ENCODE results near the gene CEP63. TPM values are rescaled to one million over a fixed set of nuclear protein-coding genes. Genes with fewer than 3 reads are reported as not detected.

CEP63 gene
- total RNA-seq, 1 experiment from 2014 or later: 19.1 TPM

- H3K9ac ChIP-seq (ENCODE audit: low read length): no peak overlapping the region
- H3K36me3 ChIP-seq (ENCODE audit: control insufficient read depth in 1 of 2, insufficient read depth in 2 of 2, low read length in 2 of 2): no peaks in the 10 kb centered on the region
- H3K4me1 ChIP-seq (ENCODE audit: control insufficient read depth in 1 of 2, insufficient read depth in 2 of 2, low read length in 2 of 2): peaks cover 0 to 5% of the 10 kb centered on the region in 2 experiments; a peak in 1 of 4 replicates
- no TSS peak for BruUV-seq (replicated peaks)
- H3K9me2 ChIP-seq (ENCODE audit: insufficient read depth): no peaks in the 10 kb centered on the region
- no peak overlapping the region for H3K4me2 ChIP-seq (ENCODE audit: low read length)
- no peaks in the 10 kb centered on the region for H4K20me1 ChIP-seq (ENCODE audit: insufficient read depth)
- intact Hi-C loops (cut with micrococcal nuclease): loop anchor here (5.0 kb wide), 3 partner anchors 898 to 1438 kb away; no protein-coding TSS in a partner anchor
- peaks cover 20% of the 10 kb centered on the region; the same call in 1 of the 2 replicates for H3K27me3 ChIP-seq (ENCODE audit: insufficient read depth, low read length)
- no peaks in the 10 kb centered on the region for H3K79me2 ChIP-seq (ENCODE audit: insufficient read depth, low read length)
- no peak overlapping the region for H3K27ac ChIP-seq (ENCODE audit: low read depth, low read length)
- ChIA-PET CTCF (interaction anchor here (4.2 kb wide), 1 partner anchor 151 kb away, joined by 29 read pairs; no protein-coding TSS in a partner anchor), RAD21 (ENCODE audit: low non-redundant PET in 1 of 2, low total read pairs in 2 of 2, uncharacterized antibody in 2 of 2, unreplicated experiment in 2 of 2) (no interaction called here), POLR2A (no interaction called here)
- H3K9me3 ChIP-seq (ENCODE audit: control insufficient read depth in 1 of 2, insufficient read depth in 1 of 2, low read depth in 1 of 2, low read length in 2 of 2): no peaks in the 10 kb centered on the region
- no peak overlapping the region for H2AFZ ChIP-seq (ENCODE audit: low read depth, low read length, poor library complexity, severe bottlenecking)
- no peak for DNase-seq (ENCODE audit: low read depth, low spot score)
- ATAC-seq: no peak
- TF ChIP-seq, protein P1, sequence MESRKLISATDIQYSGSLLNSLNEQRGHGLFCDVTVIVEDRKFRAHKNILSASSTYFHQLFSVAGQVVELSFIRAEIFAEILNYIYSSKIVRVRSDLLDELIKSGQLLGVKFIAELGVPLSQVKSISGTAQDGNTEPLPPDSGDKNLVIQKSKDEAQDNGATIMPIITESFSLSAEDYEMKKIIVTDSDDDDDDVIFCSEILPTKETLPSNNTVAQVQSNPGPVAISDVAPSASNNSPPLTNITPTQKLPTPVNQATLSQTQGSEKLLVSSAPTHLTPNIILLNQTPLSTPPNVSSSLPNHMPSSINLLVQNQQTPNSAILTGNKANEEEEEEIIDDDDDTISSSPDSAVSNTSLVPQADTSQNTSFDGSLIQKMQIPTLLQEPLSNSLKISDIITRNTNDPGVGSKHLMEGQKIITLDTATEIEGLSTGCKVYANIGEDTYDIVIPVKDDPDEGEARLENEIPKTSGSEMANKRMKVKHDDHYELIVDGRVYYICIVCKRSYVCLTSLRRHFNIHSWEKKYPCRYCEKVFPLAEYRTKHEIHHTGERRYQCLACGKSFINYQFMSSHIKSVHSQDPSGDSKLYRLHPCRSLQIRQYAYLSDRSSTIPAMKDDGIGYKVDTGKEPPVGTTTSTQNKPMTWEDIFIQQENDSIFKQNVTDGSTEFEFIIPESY (IDR thresholded peaks at IDR 0.05; ENCODE audit: extremely low read depth, insufficient replicate concordance, low read length): no peak
- TF ChIP-seq SRF (IDR thresholded peaks at IDR 0.05; ENCODE audit: low read depth): no peak
- no peak overlapping the region for H3K4me3 ChIP-seq (replicated peaks in 1 of 2; ENCODE audit: low read depth in 1 of 2, low read length in 2 of 2)
These were observed 118.1 kb downstream of the CEP63 start for GRCh38 chr3:134603956-134604355.

DNA sequence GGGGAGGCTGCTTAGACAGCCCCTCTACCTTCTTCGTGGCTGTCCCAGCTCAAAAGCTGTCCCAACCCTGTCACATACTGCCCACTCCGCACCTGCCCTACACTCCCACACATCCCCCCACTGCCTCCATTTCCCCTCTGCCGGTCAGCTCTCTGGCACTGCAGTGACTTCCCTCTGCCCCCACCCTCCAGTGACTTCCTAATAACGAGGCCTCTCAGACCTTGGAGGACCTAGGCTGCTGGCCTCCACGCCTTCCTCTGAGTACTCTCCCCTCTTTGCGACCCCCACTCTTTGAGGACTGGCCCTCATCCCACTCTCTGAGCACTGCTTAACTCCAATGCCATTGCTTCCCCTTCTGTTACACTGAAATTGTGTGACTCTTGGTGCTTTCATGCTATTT is 119.7 kb downstream of the CEP63 start:
- ChIA-PET RAD21 (ENCODE audit: low non-redundant PET in 1 of 2, low total read pairs in 2 of 2, uncharacterized antibody in 2 of 2, unreplicated experiment in 2 of 2) (no interaction called here), POLR2A (no interaction called here), CTCF (no interaction called here)
- Histone ChIP-seq H3K36me3 (ENCODE audit: control insufficient read depth in 1 of 2, insufficient read depth in 2 of 2, low read length in 2 of 2) (no peaks in the 10 kb centered on the region), H3K4me1 (ENCODE audit: control insufficient read depth in 1 of 2, insufficient read depth in 2 of 2, low read length in 2 of 2) (peaks cover 0 to 2% of the 10 kb centered on the region in 2 experiments; a peak in 1 of 4 replicates), H3K79me2 (ENCODE audit: insufficient read depth, low read length) (no peaks in the 10 kb centered on the region), H3K9me3 (ENCODE audit: control insufficient read depth in 1 of 2, insufficient read depth in 1 of 2, low read depth in 1 of 2, low read length in 2 of 2) (no peaks in the 10 kb centered on the region), H2AFZ (ENCODE audit: low read depth, low read length, poor library complexity, severe bottlenecking) (no peak overlapping the region), H3K27ac (ENCODE audit: low read depth, low read length) (no peak overlapping the region), H3K9me2 (ENCODE audit: insufficient read depth) (no peaks in the 10 kb centered on the region), H3K27me3 (ENCODE audit: insufficient read depth, low read length) (peaks cover 12% of the 10 kb centered on the region; the same call in 1 of the 2 replicates), H3K4me3 (replicated peaks in 1 of 2; ENCODE audit: low read depth in 1 of 2, low read length in 2 of 2) (no peak overlapping the region), H4K20me1 (ENCODE audit: insufficient read depth) (no peaks in the 10 kb centered on the region), H3K9ac (ENCODE audit: low read length) (no peak overlapping the region), H3K4me2 (ENCODE audit: low read length) (no peak overlapping the region)
- intact Hi-C loops (cut with micrococcal nuclease): no loop called here
- ATAC-seq (no peak), DNase-seq (ENCODE audit: low read depth, low spot score) (no peak)
- no TSS peak for BruUV-seq (replicated peaks)
- TF ChIP-seq FOSL1 (IDR thresholded peaks at IDR 0.05; ENCODE audit: low read depth) (no peak), JUND (IDR thresholded peaks at IDR 0.05) (no peak)
- TF ChIP-seq, protein P2, sequence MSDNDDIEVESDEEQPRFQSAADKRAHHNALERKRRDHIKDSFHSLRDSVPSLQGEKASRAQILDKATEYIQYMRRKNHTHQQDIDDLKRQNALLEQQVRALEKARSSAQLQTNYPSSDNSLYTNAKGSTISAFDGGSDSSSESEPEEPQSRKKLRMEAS (IDR thresholded peaks at IDR 0.05): no peak

Measured in HCT116 (cell line).